HCT116 (cell line): ENCODE data around the gene LIMS2. TPM values are rescaled to one million over a fixed set of nuclear protein-coding genes. Genes with fewer than 3 reads are reported as not detected.

ENCODE experiments used
- ATAC-seq: fragments of 200-7000 bp; cut with Tn5 transposase; 2 replicates; pipeline ENCODE4 v1.9.1; 2020; ENCODE audit warnings: mild to moderate bottlenecking, moderate library complexity
- BruUV-seq: library from RNA; stranded (reverse); fragments of 400-500 nt; replicated peaks from 2 replicates; lab custom pipeline; 2021; lab: Mats Ljungman, UMichigan
- CTCF ChIA-PET: fragments of 300-600 bp; sonication (Branson Sonifier 250); formaldehyde crosslinking; loops from one replicate; lab custom pipeline; 2021; ENCODE audit warnings: antibody characterized with exemption; lab: Charles Lee
- POLR2A ChIA-PET: fragments of 300-600, 350-600 bp; sonication (Branson Sonifier 250); formaldehyde crosslinking; loops from one replicate; lab custom pipeline; 2021; ENCODE audit warnings: antibody characterized with exemption; lab: Charles Lee
- RAD21 ChIA-PET, 2 experiments: fragments of 300-600 bp; sonication (Branson Sonifier 250); formaldehyde crosslinking; loops; one replicate each; lab custom pipeline; 2023; ENCODE audit warnings: low total read pairs in 2 of 2; ENCODE audit not compliant: uncharacterized antibody in 2 of 2, unreplicated experiment in 2 of 2, low non-redundant PET in 1 of 2; lab: Charles Lee
- DNase-seq: peaks from one replicate; pipeline ENCODE4 v3.0.0-alpha.2; 2010; ENCODE audit warnings: low read depth, low spot score
- H2AFZ ChIP-seq: fragments of 200-600 bp; shearing (Covaris generic), sonication (generic); 2 replicates; pipeline ENCODE4 v1.6.1; 2017; ENCODE audit warnings: low read depth, mixed run types, mixed read lengths, antibody characterized with exemption, low read length; ENCODE audit not compliant: poor library complexity, severe bottlenecking
- H3K27ac ChIP-seq: 2 replicates; pipeline ENCODE4 v1.5.1; 2012; ENCODE audit warnings: low read depth, low read length
- H3K27me3 ChIP-seq: fragments of 200-600 bp; sonication (generic); 2 replicates; pipeline ENCODE4 v1.6.1; 2016; ENCODE audit warnings: mixed run types, low read length, mixed read lengths; ENCODE audit not compliant: insufficient read depth
- H3K36me3 ChIP-seq, 2 experiments: fragments of 200-500 bp in 1 of 2; fragments of 200-600 bp in 1 of 2; sonication (Bioruptor generic) in 1 of 2; sonication (generic) in 1 of 2; 2 replicates each; pipeline versions ENCODE4 v1.5.1 to v1.6.1; 2014 to 2016; ENCODE audit warnings: low read length in 2 of 2, inconsistent platforms in 1 of 2, mixed read lengths in 1 of 2, mixed run types in 1 of 2; ENCODE audit not compliant: insufficient read depth in 2 of 2, control insufficient read depth in 1 of 2
- H3K4me1 ChIP-seq, 2 experiments: fragments of 200-600 bp in 1 of 2; sonication (generic) in 1 of 2; 2 replicates each; pipeline versions ENCODE4 v1.5.1 to v1.6.1; 2012 to 2017; ENCODE audit warnings: low read length in 2 of 2, inconsistent platforms in 1 of 2, mild to moderate bottlenecking in 1 of 2, mixed read lengths in 1 of 2, mixed run types in 1 of 2, moderate library complexity in 1 of 2; ENCODE audit not compliant: insufficient read depth in 2 of 2, control insufficient read depth in 1 of 2
- H3K4me2 ChIP-seq: fragments of 200-600 bp; sonication (generic); 2 replicates; pipeline ENCODE4 v1.6.1; 2017; ENCODE audit warnings: mixed run types, low read length, mixed read lengths
- H3K4me3 ChIP-seq, 2 experiments: fragments of 200-600 bp in 1 of 2; sonication (generic) in 1 of 2; replicated peaks in 1 of 2; 2 replicates each; pipeline ENCODE4 v1.5.1; 2011 to 2016; ENCODE audit warnings: low read length in 2 of 2, control low read depth in 1 of 2, low read depth in 1 of 2, mild to moderate bottlenecking in 1 of 2, mixed read lengths in 1 of 2, mixed run types in 1 of 2
- H3K79me2 ChIP-seq: fragments of 200-600 bp; sonication (generic); 2 replicates; pipeline ENCODE4 v1.6.1; 2017; ENCODE audit warnings: mild to moderate bottlenecking, mixed run types, low read length, moderate library complexity, mixed read lengths; ENCODE audit not compliant: insufficient read depth
- H3K9ac ChIP-seq: fragments of 200-600 bp; sonication (generic); 2 replicates; pipeline ENCODE4 v1.6.1; 2016; ENCODE audit warnings: low read length, mixed read lengths
- H3K9me2 ChIP-seq: fragments of 200-600 bp; sonication (generic), shearing (Covaris generic); 2 replicates; pipeline ENCODE4 v1.6.1; 2017; ENCODE audit warnings: mixed run types, mild to moderate bottlenecking, moderate library complexity; ENCODE audit not compliant: insufficient read depth
- H3K9me3 ChIP-seq, 2 experiments: fragments of 200-500 bp in 1 of 2; fragments of 200-600 bp in 1 of 2; sonication (Bioruptor generic) in 1 of 2; sonication (generic) in 1 of 2; 2 replicates each; pipeline ENCODE4 v1.6.1; 2014 to 2017; ENCODE audit warnings: low read length in 2 of 2, mixed read lengths in 2 of 2, inconsistent platforms in 1 of 2, low read depth in 1 of 2, mild to moderate bottlenecking in 1 of 2, mixed run types in 1 of 2, moderate library complexity in 1 of 2; ENCODE audit not compliant: control insufficient read depth in 1 of 2, insufficient read depth in 1 of 2
- H4K20me1 ChIP-seq: fragments of 200-600 bp; sonication (generic), shearing (Covaris generic); 2 replicates; pipeline ENCODE4 v1.6.1; 2017; ENCODE audit warnings: mixed run types, mild to moderate bottlenecking, moderate library complexity; ENCODE audit not compliant: insufficient read depth
- ATF3 ChIP-seq: IDR thresholded peaks from 2 replicates; pipeline ENCODE4 v1.6.1; 2012
- CEBPB ChIP-seq: IDR thresholded peaks from 2 replicates; pipeline ENCODE4 v1.6.1; 2012; ENCODE audit warnings: low read depth
- CTCF ChIP-seq, 3 experiments: fragments of 200-600 bp in 1 of 3; sonication (generic) in 1 of 3; IDR thresholded peaks in 2 of 3; conservative IDR thresholded peaks in 1 of 3; 2 replicates each; pipeline ENCODE4 v1.5.1; 2012 to 2017; ENCODE audit warnings: low read depth in 2 of 3, low read length in 2 of 3, antibody characterized with exemption in 1 of 3, borderline replicate concordance in 1 of 3, control low read depth in 1 of 3, mild to moderate bottlenecking in 1 of 3, mixed read lengths in 1 of 3, mixed run types in 1 of 3, moderate library complexity in 1 of 3; ENCODE audit not compliant: insufficient read depth in 1 of 3
- EGR1 ChIP-seq: IDR thresholded peaks from 2 replicates; pipeline ENCODE4 v1.6.1; 2012; ENCODE audit warnings: low read depth
- ELF1 ChIP-seq: IDR thresholded peaks from 2 replicates; pipeline ENCODE4 v1.6.1; 2012; ENCODE audit warnings: low read depth, borderline replicate concordance
- EZH2 ChIP-seq: fragments of 200-600 bp; sonication (generic); IDR thresholded peaks from 2 replicates; pipeline ENCODE4 v1.6.1; 2017; ENCODE audit warnings: antibody characterized with exemption, mixed run types
- EZH2phosphoT487 ChIP-seq: fragments of 200-600 bp; IDR thresholded peaks from 2 replicates; pipeline ENCODE4 v1.6.1; 2018; ENCODE audit warnings: antibody characterized with exemption, borderline replicate concordance
- FOSL1 ChIP-seq: IDR thresholded peaks from 2 replicates; pipeline ENCODE4 v1.6.1; 2012; ENCODE audit warnings: low read depth
- MAX ChIP-seq: IDR thresholded peaks from 2 replicates; pipeline ENCODE4 v1.6.1; 2012
- POLR2A ChIP-seq: IDR thresholded peaks from 2 replicates; pipeline ENCODE4 v1.7.0; 2011; ENCODE audit warnings: borderline replicate concordance; ENCODE audit not compliant: insufficient read depth, insufficient read length; ENCODE audit errors: extremely low read depth
- POLR2AphosphoS5 ChIP-seq: IDR thresholded peaks from 2 replicates; pipeline ENCODE4 v1.6.1; 2011; ENCODE audit warnings: mild to moderate bottlenecking, low read depth, low read length, moderate library complexity
- RAD21 ChIP-seq: IDR thresholded peaks from 2 replicates; pipeline ENCODE4 v1.6.1; 2012; ENCODE audit warnings: low read depth, mild to moderate bottlenecking
- REST ChIP-seq: IDR thresholded peaks from 2 replicates; pipeline ENCODE4 v1.6.1; 2012; ENCODE audit warnings: low read depth
- SIN3A ChIP-seq: IDR thresholded peaks from 2 replicates; pipeline ENCODE4 v1.6.1; 2012; ENCODE audit warnings: low read depth
- SP1 ChIP-seq: IDR thresholded peaks from 2 replicates; pipeline ENCODE4 v1.6.1; 2012; ENCODE audit warnings: low read depth
- SRF ChIP-seq: IDR thresholded peaks from 2 replicates; pipeline ENCODE4 v1.6.1; 2012; ENCODE audit warnings: low read depth
- TCF7L2 ChIP-seq: IDR thresholded peaks from 2 replicates; pipeline ENCODE4 v1.7.0; 2011; ENCODE audit warnings: borderline replicate concordance, inconsistent platforms; ENCODE audit not compliant: insufficient read depth, insufficient read length; ENCODE audit errors: extremely low read depth
- YY1 ChIP-seq: IDR thresholded peaks from 2 replicates; pipeline ENCODE4 v1.6.1; 2011; ENCODE audit warnings: low read length, low read depth, moderate library complexity, mild to moderate bottlenecking; ENCODE audit not compliant: insufficient replicate concordance; ENCODE audit errors: extremely low read depth
- ZFX ChIP-seq: fragments of 450-650 bp; IDR thresholded peaks from 2 replicates; pipeline ENCODE4 v1.6.1; 2017
- ZNF274 ChIP-seq: fragments of 200-500 bp; sonication (Bioruptor generic); IDR thresholded peaks from 2 replicates; pipeline ENCODE4 v1.6.1; 2014; ENCODE audit warnings: mild to moderate bottlenecking, low read depth, low read length, inconsistent platforms
- intact Hi-C: fragments of 100-400 bp; cut with micrococcal nuclease; formaldehyde crosslinking; loops from 2 replicates; pipeline ENCODE4 v1.10.0; 2022
- total RNA-seq: library from RNA; stranded (reverse); gene quantifications from one replicate; pipeline ENCODE4 v1.2.1, GENCODE V29; 2021; ENCODE audit not compliant: unreplicated experiment

Gene LIMS2
- total RNA-seq, 1 experiment from 2014 or later, result 3.7 TPM

GRCh38 chr2:127664065-127664894 is 11.1 kb downstream of the LIMS2 start:
- no peaks in the 10 kb centered on the region for H3K9me2 ChIP-seq
- BruUV-seq, result no TSS peak
- H3K4me3 ChIP-seq, result no peak overlapping the region
- no peaks in the 10 kb centered on the region for H3K36me3 ChIP-seq
- no peak overlapping the region for H3K27ac ChIP-seq
- no peaks in the 10 kb centered on the region; a peak in 1 of 4 replicates for H3K9me3 ChIP-seq
- H2AFZ ChIP-seq, result no peak overlapping the region
- intact Hi-C loops, result no loop called here
- ATAC-seq (no peak), DNase-seq (no peak)
- H3K79me2 ChIP-seq, result no peaks in the 10 kb centered on the region
- ChIA-PET RAD21 (interaction anchor here in 1 of 2 experiments (0.6 kb wide), 1 partner anchor 486 kb away, joined by 5 read pairs; no protein-coding TSS in a partner anchor), POLR2A (no interaction called here)
- no peak overlapping the region for H3K4me2 ChIP-seq
- H3K9ac ChIP-seq, result no peak overlapping the region
- TF ChIP-seq EGR1 (no peak), ZFX (no peak), POLR2A (no peak), ELF1 (no peak), YY1 (no peak), ZNF274 (no peak), FOSL1 (no peak), SIN3A (no peak), EZH2phosphoT487 (no peak), RAD21 (no peak), EZH2 (no peak), ATF3 (no peak), TCF7L2 (no peak), SP1 (no peak), SRF (no peak), CTCF (IDR thresholded peaks at IDR 0.05 in 2 of 3, conservative IDR thresholded peaks at IDR 0.05 in 1 of 3; ENCODE audit: borderline replicate concordance in 1 of 3, insufficient read depth in 1 of 3, low read depth in 2 of 3, low read length in 2 of 3) (no peak), CEBPB (no peak), MAX (no peak), POLR2AphosphoS5 (no peak), REST (no peak)
- TF ChIP-seq, all 23 proteins: peak for 0
- CTCF ChIA-PET, result interaction anchor here (0.9 kb wide), 1 partner anchor 73 kb away, joined by 3 read pairs; no protein-coding TSS in a partner anchor
- H3K4me1 ChIP-seq, result peaks cover 0 to 8% of the 10 kb centered on the region in 2 experiments; a peak in 1 of 4 replicates
- no peaks in the 10 kb centered on the region for H4K20me1 ChIP-seq
- H3K27me3 ChIP-seq, result no peaks in the 10 kb centered on the region
